ENCODE measurements around the gene NDE1.

The NDE1 gene

GRCh38 chr16:15765880-15766279 lies 115.8 kb downstream of the NDE1 start:
- no peak overlapping the region for H3K4me3 ChIP-seq
- no peak for TF ChIP-seq CTCF (IDR thresholded peaks at IDR 0.05)
- H3K27ac ChIP-seq, result peak overlapping the region; percentile 6 to 69
- no peak for DNase-seq (ENCODE audit: low spot score)

DNA sequence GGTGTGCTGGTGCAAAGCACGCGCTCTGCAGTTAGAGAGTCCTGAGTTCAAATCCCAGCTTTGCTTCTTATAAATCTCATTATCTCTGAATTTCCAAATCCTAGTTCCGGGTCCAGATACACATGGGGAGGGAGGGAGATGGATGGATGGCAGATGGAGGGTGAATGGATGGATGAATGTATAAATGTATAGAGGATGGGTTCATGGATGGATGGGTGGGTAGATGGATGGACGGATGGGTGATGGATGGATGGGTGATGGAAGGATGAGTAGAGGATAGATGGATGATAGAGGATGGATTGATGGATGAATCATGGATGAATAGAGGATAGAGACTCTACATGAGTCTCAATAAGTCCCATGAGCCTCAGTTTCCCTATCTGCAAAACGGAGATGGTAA lies 116.9 kb downstream of the NDE1 start:
- Histone ChIP-seq H3K27ac (peak overlapping the region; percentile 6 to 69), H3K4me3 (no peak overlapping the region)
- DNase-seq (ENCODE audit: low spot score), result no peak
- TF ChIP-seq CTCF (IDR thresholded peaks at IDR 0.05), result no peak

DNA sequence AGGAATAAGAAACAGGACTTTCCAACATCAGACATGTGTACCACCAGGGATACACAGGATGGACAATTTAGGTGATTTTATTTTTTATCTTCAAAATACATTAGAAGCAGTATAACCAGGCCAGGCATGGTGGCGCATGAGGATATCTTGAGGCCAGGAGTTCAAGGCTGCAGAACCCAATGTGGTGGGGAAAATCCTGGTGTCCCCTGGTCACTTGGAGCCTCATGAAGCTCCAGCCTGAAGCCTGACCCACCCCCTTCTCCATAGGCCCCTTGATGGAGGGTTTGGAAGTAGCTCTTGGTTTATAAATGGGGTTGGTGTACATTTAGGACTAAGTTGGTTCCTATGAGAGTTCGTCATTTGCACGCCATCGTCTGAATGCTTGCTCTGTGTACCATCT lies 118.2 kb downstream of the NDE1 start:
- peak overlapping the region in 1 of 2 donors; percentile 93 for H3K27ac ChIP-seq
- no peak for DNase-seq (ENCODE audit: low spot score)
- no peak overlapping the region for H3K4me3 ChIP-seq
- TF ChIP-seq CTCF (IDR thresholded peaks at IDR 0.05), result no peak

DNA sequence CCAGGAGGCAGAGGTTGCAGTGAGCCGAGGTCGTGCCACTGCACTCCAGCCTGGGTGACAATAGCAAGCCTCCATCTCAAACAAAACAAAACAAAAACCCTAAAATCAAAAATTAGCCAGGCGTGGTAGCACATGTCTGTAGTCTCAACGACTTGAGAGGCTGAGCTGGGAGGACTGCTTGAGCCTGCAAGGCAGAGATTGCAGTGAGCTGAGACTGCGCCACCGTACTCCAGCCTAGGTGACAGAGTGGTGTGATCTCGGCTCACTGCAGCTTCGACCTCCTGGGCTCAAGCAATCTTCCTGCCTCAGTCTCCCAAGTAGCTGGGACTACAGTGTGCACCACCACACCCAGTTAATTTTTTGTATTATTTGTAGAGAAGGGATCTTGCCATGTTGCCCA lies 119.2 kb downstream of the NDE1 start:
- peak overlapping the region; percentile 55 to 93 for H3K27ac ChIP-seq

DNA sequence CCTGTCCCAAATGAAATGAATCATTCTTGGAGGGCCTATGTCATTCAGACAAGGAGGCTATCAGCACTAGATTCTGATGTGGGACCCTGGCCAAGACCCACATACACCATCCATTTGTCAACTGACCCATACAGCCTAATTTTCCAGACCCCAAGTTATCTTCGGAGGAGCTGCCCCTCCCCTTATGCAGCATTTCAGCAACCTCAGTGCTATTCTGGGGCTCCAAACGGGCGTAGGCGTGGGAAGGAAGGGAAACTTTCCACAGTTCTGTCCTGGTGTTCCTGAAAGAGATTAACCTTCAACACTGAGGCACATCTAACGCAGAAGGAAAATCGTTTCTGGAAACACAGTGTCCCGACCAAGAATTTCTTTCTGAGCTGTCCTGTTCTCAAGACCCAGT lies 120.1 kb downstream of the NDE1 start:
- peak; percentile 84 for DNase-seq (ENCODE audit: low spot score)
- Histone ChIP-seq H3K4me3 (peak overlapping the region; percentile 23), H3K27ac (peak overlapping the region; percentile 55 to 93)
- TF ChIP-seq CTCF (IDR thresholded peaks at IDR 0.05), result no peak

More for the DNA sequence above, 119.2 kb downstream of the NDE1 start:
- no peak overlapping the region for H3K4me3 ChIP-seq
- TF ChIP-seq CTCF (IDR thresholded peaks at IDR 0.05), result no peak
- no peak for DNase-seq (ENCODE audit: low spot score)

GRCh38 chr16:15770512-15770911 lies 120.5 kb downstream of the NDE1 start:
- TF ChIP-seq CTCF (IDR thresholded peaks at IDR 0.05), result no peak
- DNase-seq (ENCODE audit: low spot score), result no peak
- H3K4me3 ChIP-seq, result peak overlapping the region; percentile 23
- H3K27ac ChIP-seq, result peak overlapping the region; percentile 55 to 93

DNA sequence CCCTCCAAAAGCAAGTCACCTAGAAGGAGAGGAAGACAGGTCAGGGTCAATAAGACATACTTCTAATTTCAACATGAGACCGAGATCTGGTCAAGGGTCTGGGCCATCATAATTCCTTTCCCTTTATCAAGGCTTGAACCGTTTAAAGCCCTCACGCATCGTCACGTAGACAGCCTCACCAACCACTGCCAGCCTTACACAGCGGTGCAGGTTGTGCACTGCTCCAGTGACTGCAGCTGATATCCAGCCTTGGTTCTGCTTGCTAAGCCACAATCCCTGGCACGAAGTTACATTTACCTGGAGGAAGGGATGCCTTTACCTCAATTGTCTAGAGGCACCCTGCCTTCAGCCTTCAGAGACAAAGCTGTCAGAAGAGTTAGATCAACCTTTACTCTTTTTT lies 121.6 kb downstream of the NDE1 start:
- Histone ChIP-seq H3K27ac (peak overlapping the region; percentile 55 to 93), H3K4me3 (no peak overlapping the region)
- TF ChIP-seq CTCF (IDR thresholded peaks at IDR 0.05), result no peak
- DNase-seq (ENCODE audit: low spot score), result no peak

Measured in coronary artery (tissue), 2 donors.